Activated effector memory CD4-positive, alpha-beta T cell treated with anti-CD3 and anti-CD28 coated beads, Interleukin-2, amount 50 U/mL, for 16 hours (primary cell): Measurements from ENCODE around the gene GGT7.
"Not testable (repeated sequence)": the region's sequence is repeated elsewhere in the genome, so short reads cannot be mapped to it uniquely, and the experiment has no call there.

Experiments used
- DNase-seq: peaks from one replicate; pipeline ENCODE4 v3.0.0-alpha.2; 2020

GGT7 gene

GRCh38 chr20:34872622-34873224 is at the start of gene GGT7:
Gene GGT7, minus strand, starts transcription at chr20:34872856. Its CDS starts 41 bp downstream, at chr20:34872815.
- DNase-seq: peak; percentile 95

- DNase-seq: no peak
These were observed 48.8 kb upstream of the GGT7 start for GRCh38 chr20:34921436-34921835.

GRCh38 chr20:34920055-34920454 is 47.4 kb upstream of the GGT7 start:
- DNase-seq: no peak

GRCh38 chr20:34916774-34917354 is 44.2 kb upstream of the GGT7 start:
- DNase-seq: no peak

GRCh38 chr20:34915749-34916455 is 43.2 kb upstream of the GGT7 start:
- no peak for DNase-seq

- no peak for DNase-seq
These were observed 42.5 kb upstream of the GGT7 start for GRCh38 chr20:34915131-34915530.

- no peak for DNase-seq
These were observed 35.2 kb upstream of the GGT7 start for GRCh38 chr20:34907616-34908469.

GRCh38 chr20:34904202-34904621 is 31.6 kb upstream of the GGT7 start:
- DNase-seq: no peak

- DNase-seq: not testable (repeated sequence)
These were observed 26.1 kb upstream of the GGT7 start for GRCh38 chr20:34898731-34899130.

GRCh38 chr20:34898129-34898528 is 25.5 kb upstream of the GGT7 start:
- DNase-seq: not testable (repeated sequence)

- DNase-seq: no peak
These were observed 23.5 kb upstream of the GGT7 start for GRCh38 chr20:34896086-34896621.

GRCh38 chr20:34895465-34895864 is 22.8 kb upstream of the GGT7 start:
- no peak for DNase-seq

GRCh38 chr20:34894723-34895122 is 22.1 kb upstream of the GGT7 start:
- DNase-seq: no peak

- no peak for DNase-seq
These were observed 20.0 kb upstream of the GGT7 start for GRCh38 chr20:34892671-34893070.

- DNase-seq: no peak
These were observed 18.8 kb upstream of the GGT7 start for GRCh38 chr20:34891166-34892062.

- no peak for DNase-seq
These were observed 15.8 kb upstream of the GGT7 start for GRCh38 chr20:34888468-34888867.

GRCh38 chr20:34887023-34887422 is 14.4 kb upstream of the GGT7 start:
- no peak for DNase-seq

- DNase-seq: no peak
These were observed 13.5 kb upstream of the GGT7 start for GRCh38 chr20:34886122-34886521.

- DNase-seq: no peak
These were observed 11.6 kb upstream of the GGT7 start for GRCh38 chr20:34884260-34884659.

GRCh38 chr20:34883809-34884208 is 11.2 kb upstream of the GGT7 start:
- no peak for DNase-seq

- no peak for DNase-seq
These were observed 10.5 kb upstream of the GGT7 start for GRCh38 chr20:34883087-34883688.

GRCh38 chr20:34881689-34882088 is 9.0 kb upstream of the GGT7 start:
- no peak for DNase-seq
